ENCODE results near the gene RAB10. TPM values are rescaled to one million over a fixed set of nuclear protein-coding genes. Genes with fewer than 3 reads are reported as not detected.

The RAB10 gene
- total and polyA plus RNA-seq, 9 of the 15 experiments (the other 6 are each of a cell fraction or from before 2014, with no cell fraction given): 25.1 to 214 (median 157) TPM

DNA sequence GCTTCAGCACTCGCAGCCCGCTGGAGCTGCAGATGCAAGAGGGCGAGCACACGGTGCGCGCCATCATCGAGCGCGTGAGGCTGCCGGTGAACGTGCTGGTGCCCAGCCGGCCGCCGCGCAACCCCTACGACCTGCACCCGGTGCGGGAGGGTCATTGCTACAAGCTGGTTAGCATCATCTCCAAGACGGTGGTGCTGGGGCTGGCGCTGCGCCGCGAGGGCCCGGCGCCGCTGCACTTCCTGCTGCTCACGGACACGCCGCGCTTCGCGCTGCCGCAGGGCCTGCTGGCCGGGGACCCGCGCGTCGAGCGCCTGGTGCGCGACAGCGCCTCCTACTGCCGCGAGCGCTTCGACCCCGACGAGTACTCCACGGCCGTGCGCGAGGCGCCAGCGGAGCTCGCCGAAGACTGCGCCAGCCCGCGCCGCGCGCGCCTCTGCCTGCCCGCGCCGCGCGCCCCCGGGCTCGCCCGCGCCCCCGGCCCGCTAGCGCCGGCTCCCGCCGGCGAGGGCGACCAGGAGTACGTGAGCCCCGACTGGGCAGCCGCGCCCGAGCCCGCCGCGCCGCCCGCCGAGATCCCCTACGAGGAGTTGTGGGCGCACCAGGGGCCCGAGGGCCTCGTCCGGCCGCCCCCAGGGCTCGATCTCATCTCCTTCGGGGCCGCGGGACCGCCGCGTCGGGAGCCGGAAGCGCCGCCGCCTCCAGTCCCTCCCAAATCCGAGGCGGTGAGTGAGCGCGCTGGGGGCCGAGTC lies 150.8 kb downstream of the RAB10 start (continued):
- TF ChIP-seq, protein P1, sequence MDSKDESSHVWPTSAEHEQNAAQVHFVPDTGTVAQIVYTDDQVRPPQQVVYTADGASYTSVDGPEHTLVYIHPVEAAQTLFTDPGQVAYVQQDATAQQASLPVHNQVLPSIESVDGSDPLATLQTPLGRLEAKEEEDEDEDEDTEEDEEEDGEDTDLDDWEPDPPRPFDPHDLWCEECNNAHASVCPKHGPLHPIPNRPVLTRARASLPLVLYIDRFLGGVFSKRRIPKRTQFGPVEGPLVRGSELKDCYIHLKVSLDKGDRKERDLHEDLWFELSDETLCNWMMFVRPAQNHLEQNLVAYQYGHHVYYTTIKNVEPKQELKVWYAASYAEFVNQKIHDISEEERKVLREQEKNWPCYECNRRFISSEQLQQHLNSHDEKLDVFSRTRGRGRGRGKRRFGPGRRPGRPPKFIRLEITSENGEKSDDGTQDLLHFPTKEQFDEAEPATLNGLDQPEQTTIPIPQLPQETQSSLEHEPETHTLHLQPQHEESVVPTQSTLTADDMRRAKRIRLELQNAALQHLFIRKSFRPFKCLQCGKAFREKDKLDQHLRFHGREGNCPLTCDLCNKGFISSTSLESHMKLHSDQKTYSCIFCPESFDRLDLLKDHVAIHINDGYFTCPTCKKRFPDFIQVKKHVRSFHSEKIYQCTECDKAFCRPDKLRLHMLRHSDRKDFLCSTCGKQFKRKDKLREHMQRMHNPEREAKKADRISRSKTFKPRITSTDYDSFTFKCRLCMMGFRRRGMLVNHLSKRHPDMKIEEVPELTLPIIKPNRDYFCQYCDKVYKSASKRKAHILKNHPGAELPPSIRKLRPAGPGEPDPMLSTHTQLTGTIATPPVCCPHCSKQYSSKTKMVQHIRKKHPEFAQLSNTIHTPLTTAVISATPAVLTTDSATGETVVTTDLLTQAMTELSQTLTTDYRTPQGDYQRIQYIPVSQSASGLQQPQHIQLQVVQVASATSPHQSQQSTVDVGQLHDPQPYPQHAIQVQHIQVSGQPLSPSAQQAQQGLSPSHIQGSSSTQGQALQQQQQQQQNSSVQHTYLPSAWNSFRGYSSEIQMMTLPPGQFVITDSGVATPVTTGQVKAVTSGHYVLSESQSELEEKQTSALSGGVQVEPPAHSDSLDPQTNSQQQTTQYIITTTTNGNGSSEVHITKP (IDR thresholded peaks at IDR 0.05; ENCODE audit: partially characterized antibody): no peak
- TF ChIP-seq, protein P2, sequence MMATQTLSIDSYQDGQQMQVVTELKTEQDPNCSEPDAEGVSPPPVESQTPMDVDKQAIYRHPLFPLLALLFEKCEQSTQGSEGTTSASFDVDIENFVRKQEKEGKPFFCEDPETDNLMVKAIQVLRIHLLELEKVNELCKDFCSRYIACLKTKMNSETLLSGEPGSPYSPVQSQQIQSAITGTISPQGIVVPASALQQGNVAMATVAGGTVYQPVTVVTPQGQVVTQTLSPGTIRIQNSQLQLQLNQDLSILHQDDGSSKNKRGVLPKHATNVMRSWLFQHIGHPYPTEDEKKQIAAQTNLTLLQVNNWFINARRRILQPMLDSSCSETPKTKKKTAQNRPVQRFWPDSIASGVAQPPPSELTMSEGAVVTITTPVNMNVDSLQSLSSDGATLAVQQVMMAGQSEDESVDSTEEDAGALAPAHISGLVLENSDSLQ (IDR thresholded peaks at IDR 0.05): no peak
- TF ChIP-seq CBFA2T3 (IDR thresholded peaks at IDR 0.05) (no peak), POLR2H (tag; IDR thresholded peaks at IDR 0.05; ENCODE audit: low read depth) (no peak), EWSR1 (IDR thresholded peaks at IDR 0.05; ENCODE audit: borderline replicate concordance, low read depth, partially characterized antibody) (no peak), PRMT5 (CRISPR knock-in tag; IDR thresholded peaks at IDR 0.05) (no peak), ARHGAP35 (IDR thresholded peaks at IDR 0.05; ENCODE audit: partially characterized antibody) (no peak), MXI1 (IDR thresholded peaks at IDR 0.05; ENCODE audit: low read depth, low read length) (no peak), TOE1 (IDR thresholded peaks at IDR 0.05; ENCODE audit: borderline replicate concordance) (no peak), TOE1 (CRISPR knock-in tag; IDR thresholded peaks at IDR 0.05; ENCODE audit: borderline replicate concordance, low read depth) (0 out of 2 replicates have a peak, but pooled peaks have one; percentile 77), ZNF121 (CRISPR knock-in tag; conservative IDR thresholded peaks at IDR 0.05) (no peak), PHF21A (IDR thresholded peaks at IDR 0.05; ENCODE audit: borderline replicate concordance, low read depth) (no peak), PHTF2 (CRISPR knock-in tag; IDR thresholded peaks at IDR 0.05) (no peak)
- TF ChIP-seq, protein P3, sequence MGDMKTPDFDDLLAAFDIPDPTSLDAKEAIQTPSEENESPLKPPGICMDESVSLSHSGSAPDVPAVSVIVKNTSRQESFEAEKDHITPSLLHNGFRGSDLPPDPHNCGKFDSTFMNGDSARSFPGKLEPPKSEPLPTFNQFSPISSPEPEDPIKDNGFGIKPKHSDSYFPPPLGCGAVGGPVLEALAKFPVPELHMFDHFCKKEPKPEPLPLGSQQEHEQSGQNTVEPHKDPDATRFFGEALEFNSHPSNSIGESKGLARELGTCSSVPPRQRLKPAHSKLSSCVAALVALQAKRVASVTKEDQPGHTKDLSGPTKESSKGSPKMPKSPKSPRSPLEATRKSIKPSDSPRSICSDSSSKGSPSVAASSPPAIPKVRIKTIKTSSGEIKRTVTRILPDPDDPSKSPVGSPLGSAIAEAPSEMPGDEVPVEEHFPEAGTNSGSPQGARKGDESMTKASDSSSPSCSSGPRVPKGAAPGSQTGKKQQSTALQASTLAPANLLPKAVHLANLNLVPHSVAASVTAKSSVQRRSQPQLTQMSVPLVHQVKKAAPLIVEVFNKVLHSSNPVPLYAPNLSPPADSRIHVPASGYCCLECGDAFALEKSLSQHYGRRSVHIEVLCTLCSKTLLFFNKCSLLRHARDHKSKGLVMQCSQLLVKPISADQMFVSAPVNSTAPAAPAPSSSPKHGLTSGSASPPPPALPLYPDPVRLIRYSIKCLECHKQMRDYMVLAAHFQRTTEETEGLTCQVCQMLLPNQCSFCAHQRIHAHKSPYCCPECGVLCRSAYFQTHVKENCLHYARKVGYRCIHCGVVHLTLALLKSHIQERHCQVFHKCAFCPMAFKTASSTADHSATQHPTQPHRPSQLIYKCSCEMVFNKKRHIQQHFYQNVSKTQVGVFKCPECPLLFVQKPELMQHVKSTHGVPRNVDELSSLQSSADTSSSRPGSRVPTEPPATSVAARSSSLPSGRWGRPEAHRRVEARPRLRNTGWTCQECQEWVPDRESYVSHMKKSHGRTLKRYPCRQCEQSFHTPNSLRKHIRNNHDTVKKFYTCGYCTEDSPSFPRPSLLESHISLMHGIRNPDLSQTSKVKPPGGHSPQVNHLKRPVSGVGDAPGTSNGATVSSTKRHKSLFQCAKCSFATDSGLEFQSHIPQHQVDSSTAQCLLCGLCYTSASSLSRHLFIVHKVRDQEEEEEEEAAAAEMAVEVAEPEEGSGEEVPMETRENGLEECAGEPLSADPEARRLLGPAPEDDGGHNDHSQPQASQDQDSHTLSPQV (IDR thresholded peaks at IDR 0.05): peak; percentile 97
- TF ChIP-seq, protein P4, sequence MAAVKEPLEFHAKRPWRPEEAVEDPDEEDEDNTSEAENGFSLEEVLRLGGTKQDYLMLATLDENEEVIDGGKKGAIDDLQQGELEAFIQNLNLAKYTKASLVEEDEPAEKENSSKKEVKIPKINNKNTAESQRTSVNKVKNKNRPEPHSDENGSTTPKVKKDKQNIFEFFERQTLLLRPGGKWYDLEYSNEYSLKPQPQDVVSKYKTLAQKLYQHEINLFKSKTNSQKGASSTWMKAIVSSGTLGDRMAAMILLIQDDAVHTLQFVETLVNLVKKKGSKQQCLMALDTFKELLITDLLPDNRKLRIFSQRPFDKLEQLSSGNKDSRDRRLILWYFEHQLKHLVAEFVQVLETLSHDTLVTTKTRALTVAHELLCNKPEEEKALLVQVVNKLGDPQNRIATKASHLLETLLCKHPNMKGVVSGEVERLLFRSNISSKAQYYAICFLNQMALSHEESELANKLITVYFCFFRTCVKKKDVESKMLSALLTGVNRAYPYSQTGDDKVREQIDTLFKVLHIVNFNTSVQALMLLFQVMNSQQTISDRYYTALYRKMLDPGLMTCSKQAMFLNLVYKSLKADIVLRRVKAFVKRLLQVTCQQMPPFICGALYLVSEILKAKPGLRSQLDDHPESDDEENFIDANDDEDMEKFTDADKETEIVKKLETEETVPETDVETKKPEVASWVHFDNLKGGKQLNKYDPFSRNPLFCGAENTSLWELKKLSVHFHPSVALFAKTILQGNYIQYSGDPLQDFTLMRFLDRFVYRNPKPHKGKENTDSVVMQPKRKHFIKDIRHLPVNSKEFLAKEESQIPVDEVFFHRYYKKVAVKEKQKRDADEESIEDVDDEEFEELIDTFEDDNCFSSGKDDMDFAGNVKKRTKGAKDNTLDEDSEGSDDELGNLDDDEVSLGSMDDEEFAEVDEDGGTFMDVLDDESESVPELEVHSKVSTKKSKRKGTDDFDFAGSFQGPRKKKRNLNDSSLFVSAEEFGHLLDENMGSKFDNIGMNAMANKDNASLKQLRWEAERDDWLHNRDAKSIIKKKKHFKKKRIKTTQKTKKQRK (IDR thresholded peaks at IDR 0.05; ENCODE audit: borderline replicate concordance, low read depth, low read length): no peak
